ENCODE results near the gene LUC7L3. TPM values are rescaled to one million over a fixed set of nuclear protein-coding genes. Genes with fewer than 3 reads are reported as not detected.
"Not testable (repeated sequence)": the region's sequence is repeated elsewhere in the genome, so short reads cannot be mapped to it uniquely, and the experiment has no call there.

The LUC7L3 gene
- total RNA-seq, 1 donor from 2014 or later: 17.1 TPM

DNA sequence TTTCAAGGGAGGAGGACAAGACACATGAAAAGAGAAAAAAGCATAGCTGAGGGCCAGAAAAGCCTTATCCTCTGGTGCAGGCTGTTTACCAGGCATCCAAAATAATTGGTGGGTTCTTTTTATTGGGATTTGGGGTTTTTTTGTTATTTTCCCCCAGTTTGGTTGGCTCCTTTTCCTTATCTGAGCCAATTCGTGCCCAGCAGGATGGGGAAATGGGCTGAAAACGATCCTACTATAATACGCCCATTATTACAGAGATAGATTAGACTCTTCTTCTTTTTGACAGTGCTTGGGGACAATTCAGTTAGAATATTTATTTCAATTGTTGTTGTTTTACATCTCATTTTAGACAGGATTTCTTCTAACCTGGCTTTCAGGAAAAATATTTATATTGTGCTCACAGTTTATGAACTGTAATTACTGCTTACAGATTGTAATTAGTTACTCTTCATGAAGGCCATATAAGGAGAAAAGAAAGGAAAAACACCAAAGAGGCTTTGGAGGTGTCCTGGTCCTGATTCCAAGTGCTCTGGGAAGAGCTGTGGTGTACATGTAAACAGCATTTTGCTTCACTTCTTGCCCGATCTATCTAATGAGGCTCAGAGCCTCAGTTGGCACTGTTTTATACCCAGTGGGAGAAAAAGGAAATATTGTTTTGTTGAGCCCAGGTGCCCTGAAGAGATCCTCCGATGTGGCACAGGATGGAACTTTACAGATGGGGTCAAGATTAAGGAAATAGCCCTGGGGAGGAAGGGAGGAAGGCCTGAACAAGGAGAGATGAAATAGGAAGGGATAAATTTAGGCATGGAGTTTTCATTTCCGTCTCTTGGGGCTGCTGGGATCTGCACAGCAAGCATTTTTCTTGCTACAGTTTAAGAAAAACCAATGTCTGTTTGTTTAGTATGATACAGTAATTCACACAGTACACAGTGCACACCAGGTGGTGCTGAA lies 11.1 kb upstream of the LUC7L3 start:
- DNase-seq (ENCODE audit: low read depth in 2 of 2): peak; percentile 23 to 38

DNA sequence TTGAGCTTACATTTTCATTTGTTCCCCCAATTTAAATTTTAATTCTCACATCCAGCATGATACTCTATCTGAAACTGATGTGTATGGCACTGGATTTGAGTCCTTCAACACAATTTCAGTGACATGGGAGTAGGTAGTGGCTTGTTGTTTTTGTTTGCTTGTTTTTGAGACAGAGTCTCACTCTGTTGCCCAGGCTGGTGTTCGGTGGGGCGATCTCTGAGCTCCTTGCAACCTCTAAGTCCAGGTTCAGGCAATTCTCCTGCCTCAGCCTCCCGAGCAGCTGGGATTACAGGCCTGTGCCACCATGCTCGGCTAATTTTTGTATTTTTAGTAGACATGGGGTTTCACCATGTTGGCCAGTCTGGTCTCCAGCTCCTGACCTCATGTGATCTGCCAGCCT lies 10.3 kb upstream of the LUC7L3 start:
- not testable (repeated sequence) for DNase-seq (ENCODE audit: low read depth in 2 of 2)

DNA sequence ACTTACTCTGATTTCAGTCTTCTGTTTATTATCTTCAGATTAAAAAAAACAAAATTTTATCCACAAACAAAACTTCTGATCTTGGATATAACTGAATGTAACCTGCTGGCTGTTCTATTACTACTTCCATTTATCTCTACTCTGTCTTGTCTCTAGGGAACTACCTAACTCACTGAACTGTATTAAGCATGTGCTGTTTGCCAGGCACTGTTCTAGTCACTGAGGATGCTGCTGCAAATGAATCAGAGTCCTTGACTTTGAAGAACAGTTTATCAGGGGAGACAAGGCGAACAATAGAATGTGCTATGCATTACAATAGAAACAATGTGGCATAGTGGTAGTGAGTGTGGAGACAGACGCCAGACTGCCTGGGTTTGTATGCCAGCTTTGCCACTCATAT lies 9.4 kb upstream of the LUC7L3 start:
- DNase-seq (ENCODE audit: low read depth in 2 of 2): no peak

GRCh38 chr17:50710650-50711049 lies 8.8 kb upstream of the LUC7L3 start:
- DNase-seq (ENCODE audit: low read depth in 2 of 2): no peak

- DNase-seq (ENCODE audit: low read depth in 2 of 2): no peak
Measured at GRCh38 chr17:50712641-50713040, 6.8 kb upstream of the LUC7L3 start.

DNA sequence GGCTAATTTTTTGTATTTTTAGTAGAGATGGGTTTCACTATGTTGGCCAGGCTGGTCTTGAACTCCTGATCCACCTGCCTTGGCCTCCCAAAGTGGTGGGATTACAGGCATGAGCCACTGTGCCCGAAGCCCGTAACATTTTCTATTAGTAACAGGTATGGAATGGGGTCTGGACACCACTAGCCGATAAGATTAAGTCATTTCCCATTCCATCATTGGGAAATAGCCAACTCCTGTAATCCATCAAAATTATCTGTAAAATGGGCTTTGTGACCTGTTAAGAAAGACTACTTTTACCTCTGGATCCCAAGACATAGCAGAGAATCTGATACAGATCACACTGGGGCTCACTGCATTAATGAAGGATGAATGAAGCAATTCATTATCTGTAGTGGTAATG lies 3.9 kb upstream of the LUC7L3 start:
- DNase-seq (ENCODE audit: low read depth in 2 of 2): no peak

DNA sequence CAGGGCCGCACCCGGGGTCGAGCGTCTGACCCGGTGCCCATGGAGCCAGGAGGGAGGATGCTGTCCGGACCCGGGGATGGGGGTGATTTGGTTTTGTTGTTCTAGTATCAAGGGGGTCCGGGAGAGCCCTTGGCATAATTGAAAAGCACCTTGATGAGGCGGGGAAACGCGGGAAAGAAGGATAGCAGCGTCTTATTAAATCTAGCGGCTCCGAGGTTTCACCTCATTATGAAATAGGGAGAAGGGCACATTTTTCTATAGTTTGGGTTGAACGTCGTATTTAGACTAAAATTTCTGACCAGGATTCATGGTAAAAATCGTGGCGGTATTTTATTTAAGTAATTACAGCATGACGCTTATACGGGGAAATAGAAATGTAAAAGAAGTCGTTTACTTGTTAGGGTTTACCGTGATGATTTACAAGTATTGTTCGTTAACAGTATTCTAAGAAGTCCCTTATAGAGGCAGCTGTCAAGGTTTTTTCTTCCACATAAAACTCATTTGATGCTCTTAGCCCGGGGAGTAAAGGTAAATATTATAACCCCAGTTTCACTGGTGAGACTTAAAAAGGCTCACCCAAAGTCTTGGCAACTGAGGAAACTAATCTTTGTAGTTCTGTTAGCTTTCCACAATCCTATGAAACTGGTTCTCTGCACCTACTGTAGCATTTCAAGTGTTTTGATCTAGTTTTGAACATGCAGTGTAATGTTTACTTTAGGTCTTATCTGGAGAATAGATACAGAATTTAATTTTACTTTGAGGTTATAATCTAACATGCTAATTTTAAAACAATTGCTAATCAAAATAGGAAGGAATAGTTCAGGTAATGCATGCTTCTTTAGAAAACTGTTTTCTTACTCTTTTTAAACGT lies 756 bp downstream of the LUC7L3 start:
- peak in 1 of 2 donors; percentile 9 for DNase-seq (ENCODE audit: low read depth in 2 of 2)

DNA sequence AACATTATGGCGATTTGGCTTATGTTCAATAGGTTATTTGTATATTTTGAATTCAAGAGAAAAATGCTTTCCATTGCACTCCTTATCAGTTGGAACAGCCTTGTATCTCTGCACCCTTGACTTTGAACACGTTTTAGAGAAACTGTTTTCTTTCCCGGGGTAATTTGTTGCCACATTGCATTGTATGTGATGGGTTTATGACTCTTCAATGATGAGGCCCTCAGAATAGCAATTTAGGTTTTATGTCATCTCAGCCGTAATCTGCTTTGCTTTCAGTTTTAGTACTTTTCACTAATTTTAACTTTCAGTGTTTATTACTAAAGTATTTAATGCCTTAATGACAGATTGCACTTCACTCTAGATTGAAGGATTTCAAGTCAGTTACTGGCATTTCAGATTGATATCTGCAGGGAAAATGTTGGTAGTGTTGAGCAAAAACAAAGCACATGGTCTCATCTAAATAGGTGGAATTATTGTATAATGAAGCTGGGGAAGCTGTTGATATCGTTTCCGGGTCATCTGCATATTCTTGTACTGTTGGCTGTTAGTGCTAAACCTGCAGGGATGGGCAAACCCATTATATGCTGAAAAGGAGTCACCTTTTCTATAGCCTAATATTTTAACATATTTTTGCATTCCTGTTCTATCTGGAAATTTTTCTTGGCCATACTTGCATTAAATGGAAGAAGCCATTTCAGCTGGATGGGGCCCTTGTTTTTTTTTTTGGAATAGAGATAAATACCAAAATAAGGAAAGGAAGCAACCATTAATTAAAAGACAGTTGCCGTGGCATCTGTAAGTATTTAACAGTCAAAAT lies 2.0 kb downstream of the LUC7L3 start:
- peak; percentile 17 to 40 for DNase-seq (ENCODE audit: low read depth in 2 of 2)

DNA sequence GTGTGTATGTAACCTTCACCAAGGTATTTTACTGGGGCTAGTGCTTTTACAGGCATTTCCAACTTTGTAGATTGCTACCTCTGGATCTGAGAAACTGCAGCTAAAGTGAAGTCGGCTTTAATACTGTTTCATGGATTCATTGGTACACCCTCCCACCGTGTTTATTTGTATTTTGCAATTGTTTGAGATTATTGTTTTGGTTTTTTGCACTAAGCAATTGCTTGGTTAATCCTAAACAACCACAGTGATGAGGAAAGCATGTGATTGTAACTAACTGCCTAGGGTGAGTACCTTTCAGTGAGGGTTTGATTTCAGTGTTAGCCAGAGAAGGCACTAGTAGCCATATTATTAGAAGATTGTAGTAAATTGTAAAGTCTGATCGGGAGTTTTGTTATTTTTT lies 3.3 kb downstream of the LUC7L3 start:
- no peak for DNase-seq (ENCODE audit: low read depth in 2 of 2)

DNA sequence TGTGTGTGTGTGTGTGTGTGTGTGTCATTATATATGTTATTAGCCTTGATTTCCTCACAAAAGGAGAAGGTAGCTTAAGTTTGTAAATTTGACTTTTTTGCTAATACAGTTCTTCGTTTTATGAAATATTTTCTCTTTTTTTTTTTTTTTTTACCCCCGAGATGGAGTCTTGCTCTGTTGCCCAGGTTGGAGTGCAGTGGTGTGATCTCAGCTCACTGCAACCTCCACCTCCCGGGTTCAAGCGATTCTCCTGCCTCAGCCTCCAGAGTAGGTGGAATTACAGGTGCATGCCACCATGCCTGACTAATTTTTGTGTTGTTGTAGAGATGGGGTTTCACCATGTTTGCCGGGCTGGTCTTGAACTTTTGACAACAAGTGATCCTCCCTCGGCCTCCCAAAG lies 5.2 kb downstream of the LUC7L3 start:
- not testable (repeated sequence) for DNase-seq (ENCODE audit: low read depth in 2 of 2)

DNA sequence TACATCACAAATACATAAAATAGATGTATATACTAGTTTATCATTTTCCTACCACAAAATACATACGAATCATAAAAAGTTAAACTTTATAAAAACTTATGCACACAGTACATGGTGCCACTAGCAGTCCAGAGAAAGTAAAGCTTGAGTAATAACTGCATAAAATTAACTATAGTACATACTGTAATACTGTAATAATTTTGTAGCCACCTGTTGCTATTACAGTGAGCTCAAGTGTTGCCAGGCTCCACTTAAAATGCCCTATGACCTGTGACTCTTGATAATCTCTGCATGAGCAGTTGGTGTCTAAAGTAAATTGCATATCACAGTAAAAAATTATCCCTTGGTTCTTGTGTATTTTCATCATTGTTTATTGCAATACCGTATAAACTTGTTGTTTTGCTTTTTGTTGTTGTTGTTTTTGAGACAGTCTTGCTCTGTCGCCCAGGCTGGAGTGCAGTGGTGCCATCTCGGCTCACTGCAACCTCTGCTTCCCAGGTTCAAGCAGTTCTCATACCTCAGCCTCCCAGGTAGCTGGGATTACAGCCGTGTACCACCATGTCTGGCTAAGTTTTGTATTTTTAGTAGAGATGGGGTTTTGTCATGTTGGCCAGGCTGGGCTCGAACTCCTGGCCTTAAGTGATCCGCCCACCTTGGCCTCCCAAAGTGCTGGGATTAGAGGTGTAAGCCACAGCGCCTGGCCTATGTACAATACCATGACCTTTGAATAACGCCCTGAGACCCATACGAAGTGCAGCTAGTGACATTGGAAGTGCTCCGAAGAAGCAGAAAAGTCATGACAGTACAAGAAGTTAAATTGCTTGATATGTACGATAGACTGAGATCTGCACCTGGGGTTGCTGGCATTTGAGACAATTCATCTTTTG lies 6.6 kb downstream of the LUC7L3 start:
- no peak for DNase-seq (ENCODE audit: low read depth in 2 of 2)

GRCh38 chr17:50728112-50728429 lies 8.7 kb downstream of the LUC7L3 start:
- DNase-seq (ENCODE audit: low read depth in 2 of 2): no peak

- DNase-seq (ENCODE audit: low read depth in 2 of 2): no peak
Measured at GRCh38 chr17:50728881-50729765, 9.7 kb downstream of the LUC7L3 start.

DNA sequence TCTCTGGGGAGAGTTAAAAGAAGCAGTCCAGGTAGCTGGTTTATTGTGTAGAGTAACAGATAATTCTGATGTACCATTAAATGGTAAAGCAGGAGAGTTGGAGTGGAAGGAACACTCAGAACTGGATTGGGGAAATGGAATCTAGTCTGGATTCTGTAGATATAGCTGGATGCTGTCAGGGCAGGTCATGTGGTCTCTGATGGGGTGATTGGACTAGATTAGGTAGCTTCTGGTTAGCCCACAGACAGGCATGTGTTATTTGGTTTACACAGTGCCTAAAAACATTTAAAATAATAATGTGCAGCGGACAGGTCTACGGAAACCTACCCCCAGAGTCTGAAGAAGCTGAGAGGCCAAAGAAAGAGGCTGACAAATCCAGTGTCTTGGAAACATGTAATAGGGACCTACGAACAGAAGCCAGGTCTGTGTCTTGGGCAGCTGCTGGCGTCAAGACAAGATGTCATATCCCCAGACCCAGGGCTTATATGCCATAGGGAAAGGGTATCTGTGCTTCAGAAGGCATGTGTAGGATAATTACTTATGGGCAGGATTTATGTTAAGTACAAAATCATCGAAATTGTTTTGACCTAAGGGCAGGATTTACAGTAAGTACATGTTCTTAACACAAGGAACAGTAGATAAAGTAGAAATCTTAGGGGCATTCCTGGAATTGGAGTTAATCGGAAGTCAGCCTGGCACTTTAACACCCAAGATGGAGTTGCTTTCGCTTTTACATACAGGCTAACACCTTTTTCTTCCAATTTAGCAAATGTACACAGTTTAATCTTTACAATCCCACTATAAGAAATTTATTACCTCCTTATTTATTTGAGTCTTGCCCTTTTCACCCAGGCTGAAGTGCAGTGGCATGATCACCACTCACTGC lies 12.4 kb downstream of the LUC7L3 start:
- DNase-seq (ENCODE audit: low read depth in 2 of 2): peak in 1 of 2 donors; percentile 12

- no peak for DNase-seq (ENCODE audit: low read depth in 2 of 2)
Measured at GRCh38 chr17:50735287-50735686, 15.9 kb downstream of the LUC7L3 start.

GRCh38 chr17:50737118-50737698 lies 17.8 kb downstream of the LUC7L3 start:
- no peak for DNase-seq (ENCODE audit: low read depth in 2 of 2)

DNA sequence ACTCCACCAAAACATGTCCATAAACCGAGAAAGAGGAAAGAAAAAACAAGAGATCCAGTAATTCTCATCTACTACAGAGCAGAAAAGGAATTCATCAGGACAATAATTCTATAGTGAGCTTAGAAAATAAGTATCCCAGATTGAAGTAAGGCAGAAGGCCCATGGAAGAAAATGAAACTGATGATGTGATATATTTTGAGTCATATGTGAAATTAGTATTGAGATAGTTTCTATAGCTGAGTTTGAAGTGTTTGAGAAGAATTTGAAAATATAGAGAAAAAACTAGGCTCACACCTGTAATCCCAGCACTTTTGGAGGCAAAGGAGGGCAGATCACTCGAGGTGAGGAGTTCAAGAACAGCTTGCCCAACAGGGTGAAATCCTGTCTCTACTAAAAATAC lies 19.7 kb downstream of the LUC7L3 start:
- no peak for DNase-seq (ENCODE audit: low read depth in 2 of 2)

DNA sequence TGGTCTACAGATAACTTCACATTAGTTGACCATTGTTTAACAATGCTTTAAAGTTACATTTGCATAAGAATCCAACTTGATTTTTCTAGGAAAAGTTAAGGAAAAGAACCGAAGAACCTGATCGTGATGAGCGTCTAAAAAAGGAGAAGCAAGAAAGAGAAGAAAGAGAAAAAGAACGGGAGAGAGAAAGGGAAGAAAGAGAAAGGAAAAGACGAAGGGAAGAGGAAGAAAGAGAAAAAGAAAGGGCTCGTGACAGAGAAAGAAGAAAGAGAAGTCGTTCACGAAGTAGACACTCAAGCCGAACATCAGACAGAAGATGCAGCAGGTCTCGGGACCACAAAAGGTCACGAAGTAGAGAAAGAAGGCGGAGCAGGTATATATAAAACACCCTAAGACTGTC lies 26.2 kb downstream of the LUC7L3 start:
- no peak for DNase-seq (ENCODE audit: low read depth in 2 of 2)
